Lower leg skin (tissue), 3 donors: ENCODE measurements around the gene MXI1.

Experiments
- CTCF ChIP-seq, 3 donors: fragments of 450-650 bp; IDR thresholded peaks; one replicate each; pipeline ENCODE4 v1.5.1; 2016; ENCODE audit warnings: antibody characterized with exemption in 3 of 3, mild to moderate bottlenecking in 3 of 3, moderate library complexity in 2 of 3
- POLR2A ChIP-seq, 2 donors: fragments of 450-650 bp; IDR thresholded peaks; one replicate each; pipeline ENCODE4 v1.6.1; 2016 to 2017; ENCODE audit warnings: antibody characterized with exemption in 2 of 2, mild to moderate bottlenecking in 1 of 2, moderate library complexity in 1 of 2

DNA sequence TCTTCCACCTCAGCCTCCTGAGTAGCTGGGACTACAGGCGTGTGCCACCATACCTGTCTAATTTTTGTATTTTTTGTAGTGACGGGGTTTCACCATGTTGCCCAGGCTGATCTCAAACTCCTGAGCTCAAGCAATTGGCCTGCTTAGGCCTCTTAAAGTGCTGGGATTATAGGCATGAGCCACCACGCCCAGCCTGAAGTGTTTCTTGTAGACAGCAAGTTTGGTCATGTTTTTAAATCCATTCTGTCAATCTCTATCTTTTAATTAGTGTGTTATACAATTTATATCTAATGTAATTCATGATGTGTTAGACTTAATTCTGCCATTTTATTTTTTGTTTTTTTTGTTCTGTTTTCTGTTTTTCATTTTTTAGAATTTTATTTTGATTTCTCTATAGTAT lies 17.2 kb upstream of the MXI1 start:
- TF ChIP-seq CTCF (IDR thresholded peaks at IDR 0.05) (no peak), POLR2A (IDR thresholded peaks at IDR 0.05) (no peak)
